GM12873 (cell line): ENCODE data around the gene CRK.

Experiments used
- TF ChIP-seq, protein P1 (sequence below): IDR thresholded peaks from 2 replicates; pipeline ENCODE4 v1.5.1; 2012; ENCODE audit warnings: low read depth, mild to moderate bottlenecking, moderate library complexity, low read length, control low read depth; ENCODE audit not compliant: insufficient read depth; ENCODE audit errors: missing control alignments

Gene CRK

DNA sequence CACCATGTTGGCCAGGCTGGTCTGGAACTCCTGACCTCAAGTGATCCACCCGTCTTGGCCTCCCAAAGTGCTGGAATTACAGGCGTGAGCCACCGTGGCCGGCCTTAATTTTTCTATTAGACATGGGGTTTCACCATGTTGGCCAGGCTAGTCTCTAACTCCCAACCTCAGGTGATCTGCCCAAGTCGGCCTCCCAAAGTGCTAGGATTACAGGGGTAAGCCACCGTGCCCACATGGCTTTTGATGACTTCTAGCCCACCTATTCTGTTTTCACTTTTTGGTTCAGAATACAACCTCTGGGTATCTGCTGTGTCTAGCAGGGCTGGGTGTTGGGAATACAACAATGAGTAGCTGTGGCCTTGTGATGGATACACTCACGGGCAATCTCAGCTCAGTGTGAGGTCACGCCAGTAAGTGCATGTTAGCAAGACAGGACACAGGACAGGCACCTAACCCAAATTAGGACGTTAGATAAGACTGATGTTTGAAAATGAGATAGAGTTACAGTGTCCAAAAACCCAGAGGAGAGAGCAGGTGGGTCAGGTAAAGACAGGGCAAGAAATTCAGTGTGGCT lies 41.9 kb downstream of the CRK start:
- TF ChIP-seq, protein P1, sequence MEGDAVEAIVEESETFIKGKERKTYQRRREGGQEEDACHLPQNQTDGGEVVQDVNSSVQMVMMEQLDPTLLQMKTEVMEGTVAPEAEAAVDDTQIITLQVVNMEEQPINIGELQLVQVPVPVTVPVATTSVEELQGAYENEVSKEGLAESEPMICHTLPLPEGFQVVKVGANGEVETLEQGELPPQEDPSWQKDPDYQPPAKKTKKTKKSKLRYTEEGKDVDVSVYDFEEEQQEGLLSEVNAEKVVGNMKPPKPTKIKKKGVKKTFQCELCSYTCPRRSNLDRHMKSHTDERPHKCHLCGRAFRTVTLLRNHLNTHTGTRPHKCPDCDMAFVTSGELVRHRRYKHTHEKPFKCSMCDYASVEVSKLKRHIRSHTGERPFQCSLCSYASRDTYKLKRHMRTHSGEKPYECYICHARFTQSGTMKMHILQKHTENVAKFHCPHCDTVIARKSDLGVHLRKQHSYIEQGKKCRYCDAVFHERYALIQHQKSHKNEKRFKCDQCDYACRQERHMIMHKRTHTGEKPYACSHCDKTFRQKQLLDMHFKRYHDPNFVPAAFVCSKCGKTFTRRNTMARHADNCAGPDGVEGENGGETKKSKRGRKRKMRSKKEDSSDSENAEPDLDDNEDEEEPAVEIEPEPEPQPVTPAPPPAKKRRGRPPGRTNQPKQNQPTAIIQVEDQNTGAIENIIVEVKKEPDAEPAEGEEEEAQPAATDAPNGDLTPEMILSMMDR = no peak

DNA sequence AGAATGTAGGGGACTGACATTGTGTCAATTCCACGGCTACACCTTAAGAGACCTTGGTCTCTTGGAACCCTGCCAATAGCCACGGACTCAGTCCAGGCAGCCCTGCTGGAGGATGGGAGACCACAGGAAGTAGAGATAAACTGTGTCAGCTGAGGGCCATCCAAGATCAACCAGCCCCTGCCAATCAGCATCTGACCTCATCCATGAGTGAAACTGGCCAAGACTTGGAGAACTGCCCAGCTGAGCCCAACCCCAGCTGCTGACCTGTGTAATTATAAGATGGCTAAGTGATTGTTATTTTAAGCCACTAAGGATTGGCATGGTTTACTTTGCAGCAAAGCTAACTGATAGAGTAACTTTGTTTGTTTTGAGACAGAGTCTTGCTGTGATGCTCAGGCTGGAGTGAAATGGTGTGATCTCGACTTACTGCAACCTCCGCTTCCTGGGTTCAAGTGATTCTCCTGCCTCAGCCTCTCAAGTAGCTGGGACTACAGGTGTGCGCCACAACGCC lies 42.7 kb downstream of the CRK start:
- TF ChIP-seq, protein P1 = no peak

DNA sequence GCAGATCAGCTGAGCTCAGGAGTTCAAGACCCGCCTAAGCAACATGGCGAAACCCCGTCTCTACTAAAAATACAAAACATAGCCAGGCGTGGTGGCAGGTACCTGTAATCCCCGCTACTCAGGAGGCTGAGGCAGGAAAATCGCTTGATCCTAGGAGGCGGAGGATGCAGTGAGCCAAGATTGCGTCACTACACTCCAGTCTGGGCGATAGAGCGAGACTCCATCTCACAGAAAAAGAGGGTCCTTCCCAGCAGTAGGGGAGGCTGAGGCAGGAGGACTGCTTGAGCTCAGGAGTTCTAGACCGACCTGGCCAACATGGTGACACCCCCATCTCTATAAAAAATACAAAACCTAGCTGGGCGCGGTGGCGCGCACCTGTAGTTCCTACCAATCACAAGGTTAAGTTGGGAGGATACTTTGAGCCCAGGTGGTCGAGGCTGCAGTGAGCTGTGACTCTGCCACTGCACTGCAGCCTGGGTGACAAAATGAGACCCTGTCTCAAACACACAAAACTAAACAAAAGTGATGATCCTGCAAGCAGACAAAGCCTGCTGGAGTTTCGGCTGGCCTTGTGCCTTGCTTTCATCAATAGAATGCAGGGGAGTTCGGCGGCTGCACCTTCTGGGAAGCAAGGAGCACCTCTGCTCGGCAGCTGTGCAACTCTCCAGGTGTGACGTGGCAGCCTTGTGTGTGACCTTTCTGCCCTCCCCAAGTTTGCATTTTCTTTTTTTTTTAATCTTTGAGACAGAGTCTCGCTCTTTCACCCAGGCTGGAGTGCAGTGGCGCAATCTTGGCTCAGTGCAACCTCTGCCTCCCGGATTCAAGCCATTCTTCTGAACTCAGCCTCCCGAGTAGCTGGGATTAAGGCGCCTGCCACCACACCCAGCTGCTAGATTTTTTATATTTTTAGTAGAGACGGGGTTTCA lies 43.6 kb downstream of the CRK start:
- TF ChIP-seq, protein P1 = no peak

DNA sequence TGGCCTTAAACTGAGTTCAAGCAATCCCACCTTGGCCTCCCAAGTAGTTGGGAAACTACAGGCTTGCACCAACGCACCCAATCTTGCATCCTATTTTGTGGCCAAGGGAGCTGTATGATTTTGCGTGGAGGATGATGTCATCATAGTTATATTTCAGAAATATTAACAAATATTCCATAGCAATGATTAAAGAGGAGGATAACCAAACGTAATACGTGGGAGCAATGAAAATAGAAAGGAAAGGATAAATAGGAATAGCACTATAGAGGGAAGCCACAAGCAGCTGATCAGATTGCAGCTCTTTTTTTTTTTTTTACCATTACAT lies 53.8 kb downstream of the CRK start:
- TF ChIP-seq, protein P1 = no peak

DNA sequence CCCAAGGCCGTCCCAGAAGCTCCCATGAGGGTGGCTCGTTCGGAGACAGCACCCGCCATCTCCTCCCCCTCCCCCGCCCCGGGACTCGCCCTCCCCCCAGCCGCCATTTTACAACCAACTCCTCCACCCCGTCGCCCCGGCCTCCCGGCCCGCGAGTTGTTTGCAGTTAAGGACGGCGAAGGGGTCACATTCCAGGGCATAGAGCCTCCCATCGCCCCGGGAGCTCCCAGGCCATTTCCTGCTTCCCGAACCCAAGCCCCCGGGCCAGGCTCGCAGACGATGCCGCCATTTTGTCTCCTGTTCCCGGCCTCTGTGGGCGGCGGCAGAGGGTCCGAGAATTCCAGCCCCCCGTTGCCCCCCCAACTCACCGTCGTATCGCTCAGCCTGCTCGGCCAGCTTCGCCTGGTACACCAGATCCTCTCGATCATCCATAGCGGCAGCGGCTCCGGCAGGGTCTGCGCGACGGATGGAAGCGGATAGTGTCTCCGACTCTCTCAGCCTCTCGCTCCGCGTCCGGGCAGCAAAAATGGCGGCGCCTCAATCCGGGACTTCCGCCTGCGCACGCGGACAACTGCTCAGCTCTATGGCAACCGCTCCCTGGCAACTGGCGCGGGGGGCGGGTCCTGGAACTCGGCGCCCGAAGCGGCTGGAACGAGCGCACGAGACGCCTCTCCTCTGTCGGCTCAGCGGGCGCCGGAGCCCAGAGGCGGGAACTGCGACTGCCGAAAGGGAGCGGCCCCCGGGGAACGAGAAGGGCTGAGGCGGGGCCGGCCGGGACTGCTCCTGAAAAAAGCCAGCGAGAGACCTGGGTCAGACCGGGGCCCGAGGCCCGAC lies 56.1 kb downstream of the CRK start, which contains the start of gene YWHAE:
YWHAE (minus strand) TSS at position 544 of the 834 bp plus-strand sequence; CDS start at position 432, 112 bp downstream.
- TF ChIP-seq, protein P1 = no peak

DNA sequence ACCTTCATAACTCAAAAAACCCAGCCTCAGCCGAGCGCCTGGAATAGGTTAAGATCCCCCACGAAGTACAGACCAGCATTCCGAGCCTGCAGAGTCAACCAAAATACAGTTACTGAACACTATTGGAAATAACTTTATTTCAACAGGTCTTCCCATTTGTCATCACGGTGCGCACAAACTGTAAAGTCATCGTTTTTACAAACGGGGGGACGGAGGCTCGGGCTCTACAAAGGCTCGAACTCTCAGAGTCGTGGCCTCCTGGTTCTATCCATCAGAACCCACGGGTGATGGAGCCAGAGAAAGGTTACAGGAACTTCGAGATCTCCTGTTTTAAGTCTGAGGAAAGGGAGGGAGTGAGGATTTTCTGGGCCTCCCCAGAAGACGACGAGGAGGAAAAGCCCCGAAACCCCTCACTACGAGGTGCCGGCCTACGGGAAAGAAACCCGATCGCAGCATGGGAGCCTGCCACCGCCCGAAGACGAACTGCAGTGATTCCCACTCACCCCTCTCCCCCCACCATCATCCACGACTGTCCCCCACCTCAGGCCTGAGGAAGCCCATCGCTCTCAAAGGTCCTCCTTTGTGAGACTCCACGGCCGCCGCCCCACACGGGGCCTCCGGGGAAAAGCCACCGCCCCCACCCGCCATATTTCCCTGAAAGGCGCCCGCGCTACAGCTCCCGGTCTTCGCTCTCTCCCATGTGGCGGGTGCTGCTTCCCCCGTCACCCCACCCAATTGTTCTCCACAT lies 56.9 kb downstream of the CRK start:
- TF ChIP-seq, protein P1 = no peak

DNA sequence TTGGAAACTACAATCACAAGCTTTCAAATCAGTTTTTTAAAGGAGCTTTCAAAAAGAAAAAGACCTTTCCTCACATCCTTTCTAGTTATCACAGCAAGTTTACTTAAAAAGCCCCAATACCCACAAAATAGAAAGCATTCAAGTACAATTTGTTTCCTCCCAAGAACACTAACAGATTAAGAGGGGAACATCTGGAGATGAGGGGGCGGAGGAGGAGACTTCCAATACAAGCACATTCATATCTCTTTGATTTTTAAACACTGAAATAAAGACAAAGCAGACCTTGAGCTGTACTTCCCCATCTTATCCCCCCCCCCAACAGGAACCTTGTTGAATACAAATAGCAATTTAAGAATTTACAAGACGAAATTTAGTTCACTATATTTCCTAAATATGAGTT lies 58.0 kb downstream of the CRK start:
- TF ChIP-seq, protein P1 = no peak
